HPDE6-E6E7 (cell line): ENCODE results near the gene TVP23B.
"Not testable (repeated sequence)": the region's sequence is repeated elsewhere in the genome, so short reads cannot be mapped to it uniquely, and the experiment has no call there.

Source experiments
- DNase-seq: peaks from one replicate; pipeline ENCODE4 v3.0.0; 2011; ENCODE audit warnings: missing footprints; ENCODE audit errors: extremely low spot score

The TVP23B gene

GRCh38 chr17:18791402-18791801 lies 10.4 kb downstream of the TVP23B start:
- not testable (repeated sequence) for DNase-seq

DNA sequence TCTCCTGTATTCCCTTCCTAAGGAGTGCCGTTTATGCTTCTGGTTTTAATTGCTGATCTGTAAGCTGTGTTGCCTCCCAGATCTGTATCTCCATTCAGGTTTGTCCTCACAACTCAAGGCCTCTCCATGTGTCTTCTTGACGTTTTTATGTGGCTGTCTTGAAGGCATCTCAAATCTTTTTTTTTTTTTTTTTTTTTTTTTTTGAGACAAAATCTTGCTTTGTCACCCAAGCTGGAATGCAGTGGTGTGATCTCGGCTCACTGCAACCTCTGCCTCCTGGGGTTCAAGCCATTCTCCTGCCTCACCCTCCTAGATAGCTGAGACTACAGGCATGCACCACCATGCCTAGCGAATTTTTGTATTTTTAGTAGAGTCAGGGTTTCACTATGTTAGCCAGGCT lies 13.9 kb downstream of the TVP23B start:
- not testable (repeated sequence) for DNase-seq

DNA sequence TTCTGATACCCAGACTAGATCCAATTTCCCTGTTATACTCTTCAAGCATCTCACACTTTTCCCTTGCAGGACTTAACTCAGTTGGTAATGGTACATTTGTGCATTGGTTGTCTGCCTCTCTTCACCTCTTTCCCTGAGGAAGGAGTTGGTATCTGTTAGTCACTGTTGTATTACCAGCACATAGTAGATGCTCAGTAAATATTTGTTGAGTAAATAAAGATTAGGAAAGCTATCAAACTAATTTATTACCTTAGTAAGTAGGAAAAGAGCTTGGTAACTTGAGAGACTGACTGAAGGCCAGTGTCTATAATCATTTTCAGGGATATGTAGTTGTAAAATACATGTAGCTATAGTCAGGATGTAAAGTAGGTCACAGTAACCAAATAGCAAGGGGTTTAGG lies 15.9 kb downstream of the TVP23B start:
- not testable (repeated sequence) for DNase-seq

DNA sequence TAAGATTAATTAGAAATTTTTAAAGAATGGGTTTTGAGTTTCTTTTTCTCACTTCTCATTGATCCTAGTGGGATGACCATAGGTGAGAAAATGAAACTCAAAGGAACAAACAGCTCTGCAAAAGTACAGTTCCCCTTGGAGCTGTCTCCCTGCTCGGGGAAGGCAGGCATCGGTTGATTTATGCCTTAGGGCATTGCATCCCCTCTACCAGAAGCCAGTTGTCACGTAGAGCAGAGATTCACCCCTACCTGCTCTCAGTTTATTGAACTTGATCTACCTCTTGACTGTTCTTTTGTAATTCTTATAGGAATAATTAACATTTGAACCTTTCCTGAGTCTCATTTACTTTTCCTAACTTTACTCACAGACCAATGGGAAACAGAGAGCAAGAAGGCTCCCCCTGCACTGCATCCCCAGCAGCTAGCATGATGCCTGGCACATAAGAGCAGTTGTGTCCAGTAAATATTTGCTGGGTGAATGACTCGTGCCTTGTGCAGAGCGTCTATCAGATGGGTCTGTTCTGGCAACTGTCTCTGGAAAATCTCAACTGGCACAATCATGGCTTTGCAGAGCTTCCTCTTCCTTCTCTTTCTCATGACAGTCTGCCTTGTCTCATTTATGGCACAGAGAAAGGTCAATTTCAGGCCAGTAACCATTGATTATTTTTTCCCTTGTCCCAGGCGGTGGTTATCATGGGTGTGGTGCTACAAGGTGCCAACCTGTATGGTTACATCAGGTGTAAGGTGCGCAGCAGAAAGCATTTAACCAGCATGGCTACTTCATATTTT lies 22.7 kb downstream of the TVP23B start:
- DNase-seq: not testable (repeated sequence)

DNA sequence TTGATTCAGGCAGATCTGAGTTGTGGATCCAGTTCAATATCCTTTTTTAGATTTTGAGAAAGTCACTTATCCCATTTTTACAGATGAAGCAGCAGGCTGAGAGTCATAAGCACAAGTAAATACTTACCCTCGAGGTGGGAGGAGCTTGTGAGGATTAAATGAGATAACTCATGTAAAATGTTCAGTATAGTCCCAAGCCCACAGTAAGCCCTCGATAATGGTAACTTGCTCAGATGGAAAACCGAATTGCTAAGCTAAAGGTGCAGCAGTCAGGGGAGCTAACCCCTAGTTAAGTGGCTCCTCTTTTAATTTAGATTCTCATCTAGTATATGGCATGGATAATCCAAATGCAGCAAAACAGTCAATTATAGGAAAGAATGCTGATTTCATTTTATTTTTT lies 34.9 kb downstream of the TVP23B start:
- not testable (repeated sequence) for DNase-seq

DNA sequence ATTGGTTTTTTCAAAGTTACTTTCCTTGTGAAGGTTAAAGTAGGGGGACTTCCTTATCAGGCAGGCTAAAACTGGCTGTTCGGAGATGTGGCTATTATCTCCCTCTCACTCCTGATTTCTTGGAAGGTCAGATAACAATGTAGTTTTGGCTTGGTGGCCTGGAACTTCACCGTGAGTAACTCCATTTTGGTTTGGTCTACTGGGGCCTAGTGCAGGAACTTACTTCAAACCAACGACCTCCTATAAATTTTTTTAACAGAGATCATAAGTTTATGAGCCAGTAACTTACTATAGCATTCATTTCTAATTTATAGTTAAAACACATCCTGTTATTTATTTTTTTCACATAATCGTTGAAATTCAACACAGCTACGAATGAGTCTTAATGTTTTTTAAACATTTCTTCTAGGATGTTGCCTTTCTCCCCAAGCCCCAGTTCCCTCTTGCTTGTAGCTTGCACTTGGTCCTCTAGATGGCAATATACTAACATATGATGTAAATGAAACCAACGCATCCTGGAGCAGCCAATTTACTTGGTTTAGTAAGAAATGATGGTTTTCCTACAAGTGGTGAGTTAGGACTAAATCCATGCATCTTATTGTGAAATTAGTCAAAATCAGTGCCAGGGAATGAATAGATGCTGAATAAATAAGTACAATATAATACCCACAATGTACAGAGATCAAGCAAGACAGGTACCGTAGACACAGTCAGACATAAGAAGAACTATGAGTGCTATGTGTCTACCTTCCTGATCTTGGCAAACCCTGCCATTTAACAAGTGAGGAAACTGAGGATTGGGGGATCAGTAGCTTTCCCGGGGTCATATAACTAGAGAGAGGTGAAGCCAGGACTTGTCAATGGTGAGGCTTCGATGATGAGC lies 35.7 kb downstream of the TVP23B start:
- DNase-seq: not testable (repeated sequence)

DNA sequence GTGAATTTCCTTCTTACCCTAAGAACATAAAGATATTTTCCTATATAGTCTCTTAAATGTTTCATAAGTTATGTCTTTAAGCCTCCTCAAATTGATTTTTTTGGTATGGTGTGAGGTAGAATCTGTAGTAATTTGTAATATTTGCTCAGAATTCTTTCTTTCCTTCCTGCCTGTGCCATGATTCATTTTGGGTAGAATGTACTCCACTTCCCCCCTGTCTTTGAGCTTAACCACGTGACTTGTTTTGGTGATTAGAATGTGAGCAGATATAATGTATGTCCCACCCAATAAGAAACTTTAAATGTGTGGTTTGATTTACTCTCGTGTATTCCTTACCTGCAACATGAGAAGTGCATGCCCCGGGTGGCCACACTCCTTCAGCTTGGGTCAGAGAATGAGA lies 40.4 kb downstream of the TVP23B start:
- not testable (repeated sequence) for DNase-seq

GRCh38 chr17:18827613-18828012 lies 46.6 kb downstream of the TVP23B start:
- not testable (repeated sequence) for DNase-seq

DNA sequence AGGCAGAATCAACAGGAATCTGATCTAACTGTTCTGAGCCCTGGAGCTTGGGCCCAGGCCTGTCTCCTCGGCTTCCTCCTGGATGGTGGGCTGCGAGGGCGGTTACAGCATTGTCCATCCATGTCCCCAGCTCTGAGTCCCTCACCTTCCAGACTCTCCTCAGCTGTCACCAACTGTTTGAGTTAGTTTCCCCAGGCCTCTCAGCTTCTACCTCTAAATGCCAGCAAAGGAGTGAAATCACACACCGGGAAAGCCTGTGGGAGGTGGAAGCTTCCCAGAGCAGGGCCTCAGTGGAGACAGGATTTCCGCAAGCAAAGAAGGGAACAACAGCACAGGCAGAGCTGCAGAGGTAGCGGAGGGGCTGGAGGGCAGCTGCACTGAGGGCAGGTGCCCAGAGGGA lies 67.5 kb downstream of the TVP23B start:
- DNase-seq: no peak

GRCh38 chr17:18850679-18851078 lies 69.7 kb downstream of the TVP23B start:
- no peak for DNase-seq

DNA sequence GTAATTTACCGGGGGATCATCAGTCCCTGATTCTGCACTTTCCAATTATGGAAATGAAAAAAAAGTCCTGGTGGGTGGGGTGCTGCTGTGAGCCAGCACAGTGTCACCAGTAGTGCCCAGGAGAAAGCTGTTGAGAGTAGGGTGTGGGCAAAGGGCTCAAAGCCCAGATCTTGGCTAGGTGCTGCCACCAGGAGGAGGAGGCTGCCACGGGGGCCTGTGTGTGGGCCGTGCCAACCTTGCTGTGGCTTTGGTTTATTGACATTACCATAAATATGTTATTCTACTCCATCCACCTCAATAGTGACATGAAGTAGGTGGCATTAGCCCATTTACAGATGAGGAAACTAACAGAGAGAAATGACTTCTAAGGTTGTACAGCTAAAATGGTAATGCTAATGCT lies 70.2 kb downstream of the TVP23B start:
- DNase-seq: no peak

GRCh38 chr17:18854956-18855355 lies 74.0 kb downstream of the TVP23B start:
- DNase-seq: no peak

DNA sequence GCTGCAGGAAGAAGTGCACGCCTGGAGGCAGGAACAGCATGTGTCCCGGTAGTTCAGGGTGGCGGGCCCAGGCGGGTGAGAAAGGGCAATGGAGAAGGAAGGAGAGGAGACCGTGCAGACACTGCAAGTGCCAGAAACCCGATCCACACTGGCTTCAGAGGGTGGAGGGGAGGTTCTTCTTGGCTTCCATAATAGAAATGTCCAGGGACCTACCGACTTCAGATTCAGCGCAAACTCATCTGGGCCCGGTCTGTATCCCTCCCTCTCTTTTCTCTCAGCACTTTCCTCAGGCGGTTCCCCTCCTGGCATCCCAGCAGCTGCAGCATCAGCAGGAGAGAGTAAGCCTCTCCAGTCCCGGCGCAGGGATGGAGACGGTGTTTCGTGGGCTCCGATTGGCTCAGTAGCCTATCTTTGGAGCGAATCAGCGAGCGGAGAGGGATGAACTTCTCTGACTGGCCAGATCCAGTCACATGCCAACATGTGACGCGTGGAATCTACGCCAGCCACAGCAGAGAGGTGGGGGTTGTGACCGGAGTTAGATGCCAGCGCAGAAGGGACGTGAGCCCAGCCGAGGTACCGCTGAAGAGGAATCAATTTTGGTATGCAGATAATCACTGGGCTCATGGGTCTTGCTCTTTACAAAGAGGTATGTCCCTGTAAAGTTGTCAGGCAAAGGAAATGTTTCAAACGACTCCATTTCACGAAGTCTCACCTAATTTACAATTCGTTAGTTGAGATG lies 75.0 kb downstream of the TVP23B start:
- DNase-seq: peak; percentile 94
